Posterior vena cava (tissue), 2 donors: ENCODE results near the gene NHS. TPM values are rescaled to one million over a fixed set of nuclear protein-coding genes. Genes with fewer than 3 reads are reported as not detected.
A peak's percentile ranks its signal among the peaks of the same experiment; 100 is the strongest.
"Not testable (repeated sequence)": the region's sequence is repeated elsewhere in the genome, so short reads cannot be mapped to it uniquely, and the experiment has no call there.

Source experiments
- DNase-seq: peaks from one replicate; pipeline ENCODE4 v3.0.0-alpha.2; 2020; ENCODE audit warnings: low spot score
- intact Hi-C, 2 donors: fragments of 100-400 bp; cut with DNase I; formaldehyde crosslinking; loops; one replicate each; pipeline versions ENCODE4 v1.14.1 to v1.14.2; 2022 to 2023
- total RNA-seq, 2 donors: library from RNA; stranded (reverse); fragmentation: NEBNext Ultra II Directional; extraction: Animal tissue kit (Norgen Biotek cat#: 25700); gene quantifications; one replicate each; pipeline ENCODE4 v1.2.1, GENCODE V29; 2021
- donor health status: DM: yes; HTN: yes; CAD: no.
- donor health status: DM: yes; HTN: yes; CAD: no.

NHS gene
- total RNA-seq, 2 donors from 2014 or later, result 11.1 to 12.2 TPM

DNA sequence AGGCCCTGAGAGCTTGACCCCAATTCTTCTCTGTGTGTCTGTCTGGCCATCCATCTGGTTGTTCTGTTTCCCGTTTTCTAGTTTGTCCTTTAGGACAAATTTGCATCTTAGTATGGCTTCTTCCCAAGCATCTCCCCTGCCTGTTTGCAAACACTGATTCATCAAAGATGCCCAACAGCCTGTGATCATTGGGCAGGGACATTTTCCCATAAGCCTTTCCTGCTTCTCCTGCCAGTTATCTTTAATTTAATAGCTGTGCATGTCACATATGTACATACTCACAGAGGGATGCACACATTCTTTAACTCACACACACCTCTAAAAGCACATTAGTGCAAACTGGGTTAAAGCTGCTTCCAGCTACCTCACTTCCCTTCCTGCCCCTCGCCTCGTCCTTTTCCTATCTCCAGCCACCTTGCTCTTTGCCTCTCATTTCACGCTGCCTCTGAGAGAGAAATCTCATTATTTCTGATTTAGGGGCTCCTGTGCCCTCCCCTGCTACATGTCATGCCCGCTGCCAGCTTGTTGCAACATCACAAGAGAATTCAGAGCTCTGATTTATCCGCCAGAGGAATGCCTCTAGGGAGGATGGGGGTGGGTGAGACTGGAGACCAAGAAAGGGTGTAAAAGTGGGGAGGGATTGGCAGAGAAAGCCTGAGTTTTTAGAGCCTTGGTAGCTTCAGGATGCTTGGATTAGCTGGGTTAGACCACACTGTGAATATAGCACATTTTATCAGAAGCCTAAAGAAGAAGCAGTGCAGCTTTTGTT, 100.6 kb downstream of the NHS start:
- no peak for DNase-seq
- intact Hi-C loops, result no loop called here

DNA sequence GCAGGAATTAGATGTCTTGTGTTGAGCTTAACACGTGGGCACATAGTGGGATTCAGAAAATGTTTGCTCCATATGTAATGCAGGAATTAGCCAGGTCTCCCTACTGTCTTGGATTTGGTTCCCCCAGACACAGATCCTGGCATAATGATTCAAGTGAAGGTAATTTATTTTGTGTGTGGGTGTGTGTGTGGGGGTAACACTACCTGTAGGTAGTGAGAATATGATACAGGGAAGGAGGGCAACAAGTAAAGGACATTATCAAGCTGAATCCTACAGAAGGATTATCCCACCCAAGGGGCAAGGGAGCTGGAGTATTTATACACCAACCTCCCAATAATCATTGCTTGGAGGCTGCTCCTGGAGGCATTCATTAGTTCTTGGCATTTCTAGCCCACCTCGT, 101.4 kb downstream of the NHS start:
- intact Hi-C loops, result no loop called here
- no peak for DNase-seq

GRCh38 chrX:17481086-17481485, 106.1 kb downstream of the NHS start:
- DNase-seq, result no peak
- intact Hi-C loops, result no loop called here

- intact Hi-C loops, result no loop called here
- no peak for DNase-seq
These were observed 109.6 kb downstream of the NHS start for GRCh38 chrX:17484592-17484991.

DNA sequence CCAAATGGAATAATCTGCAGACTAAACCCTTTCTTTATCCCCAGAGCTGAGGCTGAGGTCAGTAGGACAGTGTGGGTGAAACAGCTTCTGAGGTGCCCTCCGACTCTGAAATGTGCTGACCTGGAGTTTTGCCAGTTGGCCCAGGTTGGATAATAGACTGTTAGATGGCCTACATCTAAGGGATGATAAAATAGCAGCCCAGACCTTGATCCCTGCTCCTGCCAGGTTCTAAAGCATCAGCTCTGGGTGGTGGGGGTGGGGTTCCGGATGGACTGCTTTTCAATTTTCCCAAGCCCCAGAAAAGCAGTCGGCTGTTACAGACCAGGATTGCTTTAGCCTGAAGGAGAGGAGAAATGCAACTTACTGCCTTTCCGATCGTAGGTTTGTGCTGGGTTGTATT, 110.4 kb downstream of the NHS start:
- intact Hi-C loops, result no loop called here
- DNase-seq, result no peak

- intact Hi-C loops, result no loop called here
- DNase-seq, result no peak
These were observed 113.0 kb downstream of the NHS start for GRCh38 chrX:17488036-17488435.

DNA sequence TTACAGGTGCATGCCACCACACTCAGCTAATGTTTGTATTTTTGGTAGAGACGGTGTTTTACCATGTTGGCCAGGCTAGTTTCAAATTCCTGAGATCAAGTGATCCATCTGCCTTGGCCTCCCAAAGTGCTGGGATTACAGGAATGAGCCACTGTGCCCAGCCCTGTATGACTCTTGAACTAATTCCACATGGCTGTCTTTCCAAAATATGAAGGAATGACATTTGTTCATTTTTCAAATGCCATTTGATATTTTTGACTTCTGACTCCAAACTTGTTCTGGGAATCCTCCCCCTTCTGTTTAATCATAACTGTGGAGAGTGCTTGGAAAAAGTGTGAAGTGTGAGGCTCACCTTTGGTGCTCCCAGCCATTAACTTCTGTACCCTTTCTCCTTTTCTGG, 119.2 kb downstream of the NHS start:
- intact Hi-C loops, result no loop called here

DNA sequence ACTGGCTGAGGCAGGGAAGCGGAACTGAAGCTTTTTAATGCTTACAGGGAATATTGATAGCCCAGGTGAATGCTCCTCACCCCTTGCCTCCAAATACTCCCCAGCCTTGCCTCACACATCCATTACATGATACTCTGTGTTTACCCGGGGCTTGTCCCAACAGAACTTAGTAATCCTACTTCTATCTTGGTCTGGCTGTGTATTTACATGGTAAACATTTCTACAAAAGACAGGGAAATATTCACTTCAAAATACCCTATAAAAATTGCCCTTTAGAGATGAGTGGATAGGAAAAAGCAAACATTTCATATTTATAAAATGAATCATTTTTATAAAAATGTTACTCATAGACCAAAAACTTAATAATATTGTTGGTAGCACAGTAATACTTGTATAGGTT, 120.1 kb downstream of the NHS start:
- intact Hi-C loops, result no loop called here

More for the DNA sequence above, 119.2 kb downstream of the NHS start:
- no peak for DNase-seq

DNA sequence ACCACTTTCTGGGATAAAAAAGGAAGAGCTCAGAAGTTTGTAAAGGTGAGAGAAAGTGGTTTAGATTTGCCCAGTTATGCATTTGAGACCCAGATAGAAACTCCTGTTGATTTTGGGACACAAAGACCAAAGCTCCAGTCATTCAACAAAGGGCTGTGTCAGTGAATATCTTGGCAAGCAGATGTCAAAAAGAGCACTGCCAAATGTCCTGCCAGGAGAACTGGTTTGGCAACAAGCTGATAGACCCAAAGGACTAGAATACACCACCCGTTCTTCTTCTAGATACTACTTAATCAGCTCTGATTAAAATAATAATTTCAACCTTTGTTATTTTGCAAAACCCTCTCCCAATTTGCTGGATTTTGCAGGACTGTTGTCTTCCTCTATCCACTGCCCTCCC, 121.4 kb downstream of the NHS start:
- intact Hi-C loops, result no loop called here
- no peak for DNase-seq

More for the DNA sequence above, 120.1 kb downstream of the NHS start:
- DNase-seq, result no peak

DNA sequence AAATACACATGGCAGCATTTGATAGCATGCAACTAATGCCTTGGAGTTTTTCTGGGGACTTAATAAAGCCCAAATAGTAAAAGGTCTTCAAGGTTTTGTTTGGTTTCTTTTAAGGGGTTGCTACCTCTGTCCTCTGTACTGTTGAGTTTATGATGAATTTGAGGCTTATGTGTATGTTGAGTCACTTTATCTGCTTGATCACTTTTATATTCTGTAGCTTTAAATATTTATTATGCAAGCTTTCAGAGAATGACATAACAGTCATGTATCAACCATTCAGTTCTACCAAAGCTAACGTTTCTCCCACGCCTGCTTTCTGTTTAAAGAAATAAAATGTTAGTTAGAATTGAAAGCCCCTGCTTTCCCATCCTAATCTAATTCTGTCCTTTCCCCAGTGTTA, 122.2 kb downstream of the NHS start:
- intact Hi-C loops, result no loop called here
- no peak for DNase-seq

GRCh38 chrX:17499512-17499911, 124.5 kb downstream of the NHS start:
- no peak for DNase-seq
- intact Hi-C loops, result no loop called here

DNA sequence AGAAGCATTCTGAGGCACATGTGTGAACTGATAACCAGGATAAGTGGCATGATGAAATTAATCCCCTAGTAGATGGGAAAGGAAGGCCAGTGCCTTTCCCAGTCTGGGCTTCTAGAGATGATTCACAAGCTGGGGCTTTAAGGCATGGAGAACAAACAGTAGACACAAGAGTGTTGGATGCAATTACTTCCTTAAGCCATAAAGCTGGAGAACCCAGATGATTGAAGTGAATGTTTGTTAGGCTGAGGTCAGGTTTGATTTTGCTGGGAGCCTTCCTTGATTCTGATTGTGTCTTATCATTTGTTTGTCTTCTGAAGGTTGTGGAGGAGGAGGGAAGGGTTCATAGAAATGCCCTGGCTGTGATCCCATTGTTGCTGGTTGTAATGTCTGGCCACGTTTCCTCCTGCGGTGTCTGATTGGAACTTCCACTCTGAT, 125.2 kb downstream of the NHS start:
- intact Hi-C loops, result no loop called here
- no peak for DNase-seq

- DNase-seq, result no peak
- intact Hi-C loops, result no loop called here
These were observed 126.7 kb downstream of the NHS start for GRCh38 chrX:17501746-17502145.

DNA sequence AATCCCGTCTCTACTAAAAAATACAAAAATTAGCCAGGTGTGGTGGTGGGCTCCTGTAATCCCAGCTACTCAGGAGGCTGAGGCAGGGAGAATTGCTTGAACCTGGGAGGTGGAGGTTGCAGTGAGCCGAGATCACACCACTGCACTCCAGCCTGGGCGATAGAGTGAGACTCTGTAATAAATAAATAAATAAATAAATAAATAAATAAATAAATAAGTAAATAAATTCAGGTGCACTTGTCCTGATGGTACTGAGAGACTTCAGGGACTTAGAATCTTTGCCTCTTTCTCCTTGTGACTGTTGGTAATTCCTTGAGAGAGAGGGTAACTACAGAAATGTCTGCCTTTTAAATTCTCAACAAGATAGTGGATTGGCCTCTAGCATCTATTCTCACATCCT, 131.4 kb downstream of the NHS start:
- DNase-seq, intact Hi-C loops: not testable (repeated sequence)

DNA sequence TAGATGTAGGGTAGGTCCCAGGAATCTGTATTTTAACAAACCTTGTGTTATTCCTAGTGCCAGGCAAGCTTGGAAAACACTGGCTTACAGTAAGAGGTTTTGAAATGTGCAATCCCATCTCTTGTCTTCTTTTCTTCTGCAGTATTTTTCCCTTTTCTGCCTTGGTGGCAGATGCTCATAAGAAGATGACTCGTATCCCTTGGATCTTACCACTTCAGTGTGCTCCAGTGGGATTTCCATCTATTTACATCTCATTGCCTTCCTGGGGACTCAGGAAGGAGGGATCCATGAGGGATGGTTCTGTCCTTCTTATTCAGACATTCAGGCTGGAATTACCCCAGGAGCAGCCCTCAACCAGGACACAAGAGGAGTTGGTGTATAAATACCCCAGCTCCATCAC, 136.6 kb downstream of the NHS start:
- DNase-seq, result no peak
- intact Hi-C loops, result no loop called here

GRCh38 chrX:17519358-17519757, 144.4 kb downstream of the NHS start:
- DNase-seq, result peak; percentile 91
- intact Hi-C loops, result no loop called here

DNA sequence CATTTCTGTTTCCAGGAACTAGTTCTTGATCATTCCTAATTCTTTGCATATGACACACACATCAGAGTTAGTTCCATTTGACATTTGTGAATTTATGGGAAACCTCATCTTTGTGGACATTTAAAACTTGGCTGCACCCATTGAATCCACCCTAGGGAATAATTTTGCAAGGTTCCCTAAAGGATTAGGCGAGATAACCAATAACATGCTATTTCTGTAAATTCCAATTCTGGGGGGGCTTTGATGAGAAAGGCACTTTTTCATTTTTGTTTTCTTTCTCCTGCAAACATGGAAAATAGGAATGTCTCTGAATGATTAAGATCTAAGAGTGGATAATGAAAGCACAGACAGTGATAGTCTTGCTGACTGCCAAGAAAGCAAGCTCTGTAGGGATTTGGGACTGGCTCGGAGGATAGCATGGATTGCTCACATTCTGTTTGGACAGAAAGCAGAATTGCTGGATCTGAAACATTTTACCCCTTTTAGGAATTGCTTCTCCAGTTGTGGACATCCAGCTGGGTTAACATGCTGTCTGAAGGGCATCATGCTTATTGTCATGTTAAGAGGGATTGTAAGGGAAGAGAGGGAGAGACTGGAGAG, 145.1 kb downstream of the NHS start:
- DNase-seq, result no peak
- intact Hi-C loops, result no loop called here

- DNase-seq, result no peak
- intact Hi-C loops, result no loop called here
These were observed 147.1 kb downstream of the NHS start for GRCh38 chrX:17521871-17522693.

- intact Hi-C loops, result no loop called here
- DNase-seq, result no peak
These were observed 150.3 kb downstream of the NHS start for GRCh38 chrX:17525266-17525665.

DNA sequence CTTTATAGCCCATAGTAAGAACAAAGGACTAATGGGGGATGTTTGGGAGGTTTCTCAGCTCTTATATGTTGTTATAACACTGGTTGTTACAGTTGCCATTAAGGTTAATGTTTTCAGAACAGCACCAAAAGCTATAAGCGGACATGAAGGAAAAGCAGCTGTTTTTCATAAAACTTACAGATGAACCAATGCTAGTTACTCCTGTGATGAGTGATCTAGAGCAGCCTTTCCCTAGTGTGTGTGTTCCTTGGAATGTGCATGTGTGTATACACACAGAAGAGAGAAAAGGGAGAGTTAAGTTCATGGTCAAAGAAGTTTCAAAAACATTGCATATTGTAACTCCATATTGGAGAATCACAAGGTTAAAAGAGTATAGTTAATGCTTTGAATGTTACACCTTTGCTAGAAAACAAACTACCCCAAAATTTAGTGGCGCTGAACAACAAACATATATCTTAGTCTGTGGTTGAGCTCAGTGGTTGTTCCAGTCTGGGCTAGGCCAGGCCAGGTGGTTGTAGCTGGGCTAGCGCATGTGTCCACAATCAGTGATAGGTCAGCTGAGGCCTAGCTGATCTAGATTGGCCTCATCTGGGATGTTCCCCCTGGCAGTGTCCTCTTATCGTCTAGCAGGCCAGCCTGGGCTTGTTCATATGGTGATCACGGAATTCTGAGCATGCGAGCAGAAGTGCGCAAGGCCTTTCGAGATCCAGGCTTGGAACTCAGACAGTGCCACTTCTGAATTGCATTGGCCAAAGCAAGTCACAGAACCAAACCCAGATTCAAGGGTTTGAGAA, 151.0 kb downstream of the NHS start:
- intact Hi-C loops, result no loop called here
- no peak for DNase-seq
